ENCODE measurements around the gene CCDC32. TPM values are rescaled to one million over a fixed set of nuclear protein-coding genes. Genes with fewer than 3 reads are reported as not detected.

The CCDC32 gene
- total and polyA plus RNA-seq, 2 of the 13 experiments (the other 11 are each of a cell fraction or from before 2014, with no cell fraction given), result 10.8 to 23.2 TPM

GRCh38 chr15:40506964-40507571, 57.8 kb downstream of the CCDC32 start (continued):
- no peak for TF ChIP-seq SNAPC4 (CRISPR knock-in tag; IDR thresholded peaks at IDR 0.05)
- TF ChIP-seq ZNF232 (CRISPR knock-in tag; IDR thresholded peaks at IDR 0.05; ENCODE audit: borderline replicate concordance), result no peak
- no peak for TF ChIP-seq RAD51 (IDR thresholded peaks at IDR 0.05; ENCODE audit: borderline replicate concordance)
- no peak for TF ChIP-seq ARNTL (CRISPR knock-in tag; IDR thresholded peaks at IDR 0.05)
- TF ChIP-seq ZNF18 (CRISPR knock-in tag; IDR thresholded peaks at IDR 0.05; ENCODE audit: insufficient replicate concordance), result peak; percentile 36
- TF ChIP-seq ZSCAN25 (CRISPR knock-in tag; IDR thresholded peaks at IDR 0.05), result no peak
- TF ChIP-seq KLF9 (CRISPR knock-in tag; IDR thresholded peaks at IDR 0.05; ENCODE audit: low read depth), result no peak
- TF ChIP-seq ZNF614 (CRISPR knock-in tag; IDR thresholded peaks at IDR 0.05; ENCODE audit: borderline replicate concordance), result no peak; the same call in 1 of the 2 replicates
- no peak for TF ChIP-seq MTA3 (CRISPR knock-in tag; IDR thresholded peaks at IDR 0.05)
- TF ChIP-seq NR2C2 (CRISPR knock-in tag; IDR thresholded peaks at IDR 0.05; ENCODE audit: borderline replicate concordance), result no peak
- TF ChIP-seq ETV6 (CRISPR knock-in tag; conservative IDR thresholded peaks at IDR 0.05), result no peak
- TF ChIP-seq MAX (IDR thresholded peaks at IDR 0.05), result peak; percentile 45; the same call in 1 of the 2 replicates
- no peak for TF ChIP-seq HMG20A (CRISPR knock-in tag; IDR thresholded peaks at IDR 0.05; ENCODE audit: borderline replicate concordance)
- TF ChIP-seq ZNF136 (CRISPR knock-in tag; IDR thresholded peaks at IDR 0.05; ENCODE audit: low read depth), result no peak
- TF ChIP-seq TFDP2 (CRISPR knock-in tag; IDR thresholded peaks at IDR 0.05), result peak; percentile 89
- no peak for TF ChIP-seq AGO2 (optimal IDR thresholded peaks at IDR 0.05; ENCODE audit: low read depth, low read length)
- TF ChIP-seq MTF2 (CRISPR knock-in tag; IDR thresholded peaks at IDR 0.05; ENCODE audit: borderline replicate concordance), result no peak; the same call in 1 of the 2 replicates
- no peak for TF ChIP-seq DNMT3B (CRISPR knock-in tag; conservative IDR thresholded peaks at IDR 0.05)
- 0 out of 2 replicates have a peak, but pooled peaks have one; percentile 35 for TF ChIP-seq TARDBP (CRISPR knock-in tag; IDR thresholded peaks at IDR 0.05)
- TF ChIP-seq SRSF4 (IDR thresholded peaks at IDR 0.05; ENCODE audit: low read depth, low read length, poor library complexity, severe bottlenecking), result no peak
- TF ChIP-seq MTF1 (CRISPR knock-in tag; IDR thresholded peaks at IDR 0.05), result no peak
- TF ChIP-seq ZNF737 (CRISPR knock-in tag; IDR thresholded peaks at IDR 0.05; ENCODE audit: borderline replicate concordance), result no peak
- TF ChIP-seq ZNF891 (CRISPR knock-in tag; IDR thresholded peaks at IDR 0.05), result peak; percentile 79
